Measurements from ENCODE around the gene OR52B6.
"Not testable (repeated sequence)": the region's sequence is repeated elsewhere in the genome, so short reads cannot be mapped to it uniquely, and the experiment has no call there.

Gene OR52B6, protein sequence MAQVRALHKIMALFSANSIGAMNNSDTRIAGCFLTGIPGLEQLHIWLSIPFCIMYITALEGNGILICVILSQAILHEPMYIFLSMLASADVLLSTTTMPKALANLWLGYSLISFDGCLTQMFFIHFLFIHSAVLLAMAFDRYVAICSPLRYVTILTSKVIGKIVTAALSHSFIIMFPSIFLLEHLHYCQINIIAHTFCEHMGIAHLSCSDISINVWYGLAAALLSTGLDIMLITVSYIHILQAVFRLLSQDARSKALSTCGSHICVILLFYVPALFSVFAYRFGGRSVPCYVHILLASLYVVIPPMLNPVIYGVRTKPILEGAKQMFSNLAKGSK

GRCh38 chr11:5580577-5580976 lies at the start of gene OR52B6:
Gene OR52B6 (plus strand): TSS chr11:5580877. CDS start chr11:5580877, 0 bp downstream.
- DNase-seq, result no peak

DNA sequence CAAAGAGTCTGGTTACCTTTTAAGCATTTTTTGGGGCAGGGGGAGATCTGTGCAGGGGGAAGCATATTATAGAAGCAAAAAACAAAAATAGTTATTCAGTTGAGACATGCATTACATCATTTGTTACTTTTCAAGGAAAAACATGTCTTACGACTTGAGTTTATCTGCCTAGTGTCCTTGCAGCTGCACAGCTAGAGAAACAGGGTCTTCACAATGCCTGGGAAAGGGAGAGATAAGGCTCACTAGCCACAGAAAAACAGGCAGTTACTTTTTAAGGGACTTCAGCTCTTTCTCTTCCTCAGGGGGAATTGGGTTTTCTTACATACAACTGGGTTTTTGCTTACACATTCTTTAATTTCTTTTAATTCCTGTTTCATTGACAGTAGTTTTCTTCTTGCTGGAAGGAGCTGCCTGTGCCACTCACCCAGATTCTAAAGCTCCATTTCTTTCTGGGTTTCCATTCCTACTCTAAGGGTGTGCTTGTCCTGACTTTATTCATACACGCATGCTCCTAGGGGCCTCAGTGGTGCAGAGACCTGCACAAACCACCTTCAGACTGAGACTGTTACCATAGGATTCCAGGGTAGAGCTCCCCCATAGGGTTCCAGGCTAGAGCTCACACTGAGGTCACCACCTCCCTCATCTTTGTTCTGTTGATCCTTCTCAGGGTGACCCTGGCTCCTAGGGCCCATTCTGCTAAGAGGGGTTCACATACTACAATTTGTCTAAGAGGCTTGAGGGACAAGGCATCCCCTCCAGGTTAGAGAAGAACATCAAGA lies 49.4 kb upstream of the OR52B6 start:
- no peak for DNase-seq

- no peak for DNase-seq
Measured at GRCh38 chr11:5534046-5534445, 46.6 kb upstream of the OR52B6 start.

DNA sequence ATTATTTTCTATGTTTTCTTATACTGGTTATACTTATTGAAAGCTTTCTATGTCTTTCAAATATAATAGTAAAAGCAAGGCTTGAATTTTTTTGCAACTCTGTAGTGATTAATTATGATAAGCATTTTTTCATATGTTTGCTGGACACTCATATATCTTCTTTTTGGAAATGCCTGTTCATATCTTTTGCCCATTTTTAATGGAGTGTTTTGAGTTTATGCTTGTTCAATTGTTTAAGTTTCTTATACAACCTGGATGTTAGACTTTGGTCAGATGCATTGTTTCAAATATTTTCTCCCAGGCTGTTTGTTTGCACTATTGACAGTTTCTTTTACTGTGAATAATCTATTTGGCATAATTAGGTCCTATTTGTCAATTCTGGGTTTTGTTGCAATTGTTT lies 44.2 kb upstream of the OR52B6 start:
- DNase-seq, result no peak

- no peak for DNase-seq
Measured at GRCh38 chr11:5541427-5541826, 39.2 kb upstream of the OR52B6 start.

- no peak for DNase-seq
Measured at GRCh38 chr11:5546457-5546856, 34.2 kb upstream of the OR52B6 start.

- no peak for DNase-seq
Measured at GRCh38 chr11:5547982-5548381, 32.7 kb upstream of the OR52B6 start.

- no peak for DNase-seq
Measured at GRCh38 chr11:5548440-5548839, 32.2 kb upstream of the OR52B6 start, which contains the start of gene OR52H1. Gene OR52H1 (minus strand): TSS chr11:5548540. CDS start chr11:5545505, 3,035 bp downstream.

DNA sequence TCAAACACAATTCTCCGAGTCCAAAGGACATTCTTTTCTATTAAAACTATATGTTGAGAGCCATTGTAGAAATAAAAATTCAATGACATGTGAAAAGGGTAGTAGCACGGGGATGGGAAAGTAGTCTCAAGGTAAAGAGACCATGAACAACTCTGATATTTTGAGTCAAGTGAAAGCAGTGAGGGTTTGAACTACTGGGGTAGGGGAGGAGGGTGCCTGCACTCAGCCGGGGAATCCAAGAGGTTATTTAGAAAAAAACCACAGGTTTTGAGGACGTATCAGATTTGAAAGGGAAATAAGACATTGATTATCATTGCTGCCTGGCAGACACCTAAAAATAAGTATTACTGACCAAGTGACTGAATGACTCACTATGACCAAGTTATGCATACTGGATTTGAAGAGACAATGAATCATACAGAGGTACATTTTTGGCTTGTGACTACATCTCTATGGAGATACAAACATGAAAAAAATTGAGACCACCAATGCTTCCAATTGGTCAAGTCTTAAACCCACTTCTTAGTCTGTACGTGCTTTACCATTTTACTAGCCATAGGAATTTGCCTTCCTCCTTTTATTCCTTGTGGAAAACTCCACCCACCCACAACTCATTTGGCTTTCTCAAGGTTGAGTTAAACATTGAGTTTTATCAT lies 30.1 kb upstream of the OR52B6 start:
- DNase-seq, result no peak

- no peak for DNase-seq
Measured at GRCh38 chr11:5553343-5553742, 27.3 kb upstream of the OR52B6 start.

GRCh38 chr11:5556596-5557188 lies 24.0 kb upstream of the OR52B6 start:
- no peak for DNase-seq

DNA sequence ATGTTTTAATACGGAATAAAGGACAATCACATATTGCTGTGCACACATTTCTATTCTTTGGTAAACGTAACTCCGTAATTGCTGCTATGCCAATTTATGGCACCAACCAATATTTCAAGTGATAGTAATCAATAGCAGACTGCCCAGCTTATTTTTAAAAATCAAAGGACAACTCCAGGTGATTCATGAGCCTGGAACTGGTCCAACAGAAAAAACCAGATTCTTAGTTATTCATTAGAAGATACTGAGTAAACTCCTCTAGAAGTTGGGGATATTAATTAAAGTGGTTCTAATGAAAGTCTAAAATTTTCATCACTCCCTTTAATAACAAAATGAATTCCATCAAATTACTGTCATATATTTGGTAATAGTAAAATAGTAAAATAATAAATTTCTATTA lies 22.9 kb upstream of the OR52B6 start:
- no peak for DNase-seq

GRCh38 chr11:5564259-5565019 lies 16.2 kb upstream of the OR52B6 start:
- no peak for DNase-seq

- DNase-seq, result no peak
Measured at GRCh38 chr11:5574654-5575053, 6.0 kb upstream of the OR52B6 start.

GRCh38 chr11:5575152-5575551 lies 5.5 kb upstream of the OR52B6 start:
- no peak for DNase-seq

GRCh38 chr11:5577101-5577500 lies 3.6 kb upstream of the OR52B6 start:
- DNase-seq, result no peak

DNA sequence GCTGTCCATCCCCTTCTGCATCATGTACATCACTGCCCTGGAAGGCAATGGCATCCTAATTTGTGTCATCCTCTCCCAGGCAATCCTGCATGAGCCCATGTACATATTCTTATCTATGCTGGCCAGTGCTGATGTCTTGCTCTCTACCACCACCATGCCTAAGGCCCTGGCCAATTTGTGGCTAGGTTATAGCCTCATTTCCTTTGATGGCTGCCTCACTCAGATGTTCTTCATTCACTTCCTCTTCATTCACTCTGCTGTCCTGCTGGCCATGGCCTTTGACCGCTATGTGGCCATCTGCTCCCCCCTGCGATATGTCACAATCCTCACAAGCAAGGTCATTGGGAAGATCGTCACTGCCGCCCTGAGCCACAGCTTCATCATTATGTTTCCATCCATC lies 337 bp downstream of the OR52B6 start:
- DNase-seq, result no peak

- not testable (repeated sequence) for DNase-seq
Measured at GRCh38 chr11:5584458-5584857, 3.8 kb downstream of the OR52B6 start.

DNA sequence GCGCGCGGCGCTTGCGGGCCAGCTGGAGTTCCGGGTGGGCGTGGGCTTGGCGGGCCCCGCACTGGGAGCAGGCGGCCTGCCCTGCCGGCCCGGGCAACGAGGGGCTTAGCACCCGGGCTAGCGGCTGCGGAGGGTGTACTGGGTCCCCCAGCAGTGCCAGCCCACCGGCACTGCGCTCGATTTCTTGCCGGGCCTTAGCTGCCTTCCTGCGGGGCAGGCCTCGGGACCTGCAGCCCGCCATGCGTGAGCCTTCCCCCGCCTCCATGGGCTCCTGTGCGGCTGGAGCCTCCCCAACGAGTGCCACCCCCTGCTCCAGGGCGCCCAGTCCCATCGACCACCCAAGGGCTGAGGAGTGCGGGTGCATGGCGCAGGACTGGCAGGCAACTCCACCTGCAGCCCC lies 9.2 kb downstream of the OR52B6 start:
- not testable (repeated sequence) for DNase-seq

DNA sequence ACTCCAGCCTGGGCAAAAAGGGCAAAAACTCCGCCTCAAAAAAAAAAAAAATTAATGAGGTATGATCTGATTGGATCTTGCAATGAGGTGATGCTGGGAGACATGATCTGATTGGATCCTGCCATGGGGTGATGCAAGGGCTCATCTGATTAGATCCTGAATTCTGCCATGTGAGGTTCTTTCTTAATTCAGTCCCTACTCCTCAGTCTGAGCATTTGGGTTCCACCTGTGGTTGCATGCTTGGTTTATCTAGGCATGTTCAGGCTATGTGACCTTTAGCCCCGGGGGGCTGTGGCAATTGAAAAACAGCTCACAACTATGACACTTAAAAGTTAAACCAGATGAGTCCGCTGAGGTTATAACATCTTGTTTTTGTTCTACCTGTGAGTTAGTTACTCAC lies 10.9 kb downstream of the OR52B6 start:
- DNase-seq, result no peak

DNA sequence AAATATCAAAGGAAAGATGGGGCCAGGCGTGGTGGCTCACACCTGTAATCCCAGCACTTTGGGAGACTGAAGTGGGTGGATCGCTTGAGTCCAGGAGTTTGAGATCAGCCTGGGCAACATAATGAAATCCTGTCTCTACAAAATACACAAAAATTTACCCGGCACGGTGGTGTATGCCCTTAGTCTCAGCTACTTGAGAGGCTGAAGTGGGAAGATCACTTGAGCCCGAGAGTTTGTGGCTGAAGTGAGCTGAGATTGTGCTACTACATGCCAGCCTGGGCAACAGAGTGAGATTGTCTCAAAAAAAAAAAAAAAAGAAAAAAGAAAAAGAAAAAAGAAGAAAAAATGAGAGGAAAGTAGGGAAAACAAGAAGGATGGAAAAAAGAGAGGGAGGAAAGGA lies 11.9 kb downstream of the OR52B6 start:
- no peak for DNase-seq

DNA sequence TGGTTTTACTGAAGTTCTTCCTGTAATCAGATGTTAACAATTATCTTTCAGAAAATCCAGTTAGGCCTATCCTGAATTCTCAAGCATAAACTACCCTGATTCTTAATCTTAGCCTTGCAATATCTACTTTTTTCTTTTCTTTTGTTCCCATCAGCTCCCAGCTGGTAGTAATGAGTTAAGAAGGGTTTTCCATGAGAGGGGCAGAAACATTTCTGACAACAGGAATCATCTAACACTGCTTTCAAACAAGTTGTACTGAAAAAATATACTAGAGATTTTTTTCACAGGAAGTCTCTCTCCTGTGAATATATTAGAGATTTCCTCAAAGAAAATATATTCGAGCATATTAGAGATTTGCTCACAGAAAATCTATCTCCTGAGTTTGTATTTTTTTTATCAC lies 12.5 kb downstream of the OR52B6 start:
- DNase-seq, result no peak

Data from activated CD8-positive, alpha-beta memory T cell treated with anti-CD3 and anti-CD28 coated beads, Interleukin-2, amount 50 U/mL, for 4 hours (primary cell).